ENCODE data around the gene APC2. TPM values are rescaled to one million over a fixed set of nuclear protein-coding genes. Genes with fewer than 3 reads are reported as not detected.

APC2 gene
- total RNA-seq, 1 donor from 2014 or later, result 0.47 TPM

DNA sequence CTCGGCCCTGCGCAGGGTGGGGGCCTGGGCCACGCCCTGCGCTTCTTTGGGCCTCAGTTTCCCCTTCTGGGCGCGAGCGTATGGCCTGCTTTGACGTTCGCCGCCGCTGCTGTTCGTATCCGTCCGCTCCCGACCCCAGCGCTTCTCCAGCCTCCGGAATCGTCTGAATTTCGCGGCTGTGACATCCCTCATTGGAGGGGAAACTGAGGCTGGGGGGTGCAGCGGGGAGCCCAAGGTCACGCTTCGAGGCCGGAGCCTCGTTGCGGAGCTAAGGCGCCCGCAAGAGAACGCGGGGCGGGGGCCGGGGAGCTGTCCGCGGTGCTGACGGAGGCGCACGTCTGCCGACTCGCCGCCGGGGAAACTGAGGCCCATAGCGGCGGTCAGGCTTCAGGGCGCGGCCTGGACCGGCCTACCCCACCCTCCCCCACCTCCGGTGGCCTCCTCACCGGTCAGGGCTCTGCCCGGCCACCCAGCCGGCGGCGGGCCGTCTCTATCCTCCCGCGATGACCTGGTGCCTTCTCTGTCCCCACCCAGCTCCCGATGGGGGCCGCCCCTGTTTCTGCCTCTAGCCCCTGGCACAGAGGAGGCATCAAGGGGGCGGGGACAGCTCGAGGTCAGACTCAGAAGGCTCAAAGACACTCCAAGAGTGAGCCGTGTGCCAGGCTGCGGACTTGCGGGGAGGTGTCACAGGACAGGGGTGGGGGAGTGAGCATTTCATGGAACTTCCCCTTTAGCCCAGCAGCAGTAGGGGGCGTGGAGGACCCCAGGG, 3.0 kb upstream of the APC2 start:
- no peak for DNase-seq (ENCODE audit: extremely low read depth, low read depth, low spot score)

DNA sequence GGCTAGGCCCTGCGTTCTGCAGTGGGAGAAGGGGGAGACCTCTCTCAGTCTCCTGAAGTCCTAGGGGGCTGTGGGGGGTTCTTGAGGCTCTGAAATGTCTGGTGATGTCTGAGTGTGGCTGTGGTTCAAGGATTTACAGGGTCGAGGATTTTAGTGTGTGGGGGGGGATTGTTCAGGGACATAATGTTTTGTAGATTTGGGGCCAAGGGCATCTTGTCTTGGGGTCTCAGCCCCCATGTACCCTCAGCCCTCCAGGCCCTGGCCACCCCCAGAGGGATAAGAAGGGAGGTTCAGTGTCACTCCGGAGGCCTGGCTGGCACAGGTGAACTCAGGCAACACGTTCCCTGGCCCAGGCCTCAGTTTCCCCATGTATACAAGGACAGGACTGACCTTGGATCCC, 2.4 kb upstream of the APC2 start:
- DNase-seq (ENCODE audit: extremely low read depth, low read depth, low spot score), result no peak

DNA sequence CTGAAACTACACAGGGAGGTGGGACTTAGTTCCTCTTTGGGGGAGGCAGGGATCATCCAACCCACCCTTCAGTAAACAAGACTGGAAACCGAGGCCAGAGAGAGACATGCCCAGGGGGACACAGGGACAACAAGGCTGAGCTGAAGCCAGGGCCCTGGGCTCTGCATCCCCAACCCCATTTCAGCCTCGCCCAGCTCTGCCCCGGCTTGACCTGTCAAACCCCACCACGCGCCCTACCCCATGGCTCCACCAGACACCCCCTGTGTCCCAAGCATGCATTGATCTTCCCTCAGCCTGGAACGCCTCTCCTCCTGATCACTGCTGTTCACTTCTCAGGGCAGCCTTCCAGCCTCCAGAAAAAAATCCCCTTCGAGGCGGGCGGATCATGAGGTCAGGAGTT, 2.0 kb upstream of the APC2 start:
- no peak for DNase-seq (ENCODE audit: extremely low read depth, low read depth, low spot score)

DNA sequence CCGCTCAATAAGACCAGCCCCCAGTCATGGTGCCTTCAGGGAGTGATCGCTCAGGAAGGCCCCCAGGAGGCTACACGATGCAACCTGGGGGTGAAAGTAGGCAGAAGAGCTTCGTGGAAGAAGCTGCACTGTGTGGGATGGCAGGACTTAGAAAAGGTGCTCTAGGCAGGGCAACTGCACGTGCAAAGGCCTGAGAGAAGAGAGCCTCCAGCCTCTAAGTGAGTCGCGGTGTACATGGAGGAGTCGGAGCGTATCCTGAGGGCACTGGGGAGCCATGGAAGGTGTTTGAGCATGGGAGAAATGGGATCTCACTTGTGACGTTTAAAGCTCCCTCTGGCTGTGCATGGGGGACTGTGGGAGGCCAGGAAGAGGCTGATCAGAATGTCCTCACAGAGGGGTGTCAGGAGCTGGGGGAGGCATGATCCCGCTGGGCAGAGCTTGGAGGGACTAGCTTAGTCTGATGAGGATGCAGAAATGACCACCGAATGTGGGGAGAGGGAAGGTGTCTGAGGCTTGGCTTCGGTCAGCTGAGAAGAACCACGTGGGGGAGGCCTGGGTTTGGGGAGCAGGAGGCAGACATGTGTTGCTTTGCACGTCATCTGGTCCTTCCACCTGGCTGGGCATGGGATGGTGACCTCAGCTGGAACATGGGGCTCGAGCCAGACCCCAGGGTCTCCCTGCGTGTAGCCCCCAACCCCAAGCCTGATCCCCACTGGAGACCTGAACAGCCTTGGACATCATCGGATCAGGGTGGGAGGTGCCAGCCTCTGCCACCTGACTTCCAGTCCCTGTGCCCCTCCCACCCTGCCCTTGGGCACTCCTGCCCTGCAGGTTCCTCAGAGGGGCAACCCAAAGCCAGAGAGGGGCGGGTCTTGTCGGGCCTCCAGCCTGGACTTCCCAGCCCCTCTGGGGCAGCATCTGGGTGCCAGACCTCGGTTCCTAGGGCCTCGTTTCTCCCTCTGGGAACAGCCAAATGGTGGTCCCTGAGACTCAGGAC, 1.1 kb downstream of the APC2 start:
- no peak for DNase-seq (ENCODE audit: extremely low read depth, low read depth, low spot score)

DNA sequence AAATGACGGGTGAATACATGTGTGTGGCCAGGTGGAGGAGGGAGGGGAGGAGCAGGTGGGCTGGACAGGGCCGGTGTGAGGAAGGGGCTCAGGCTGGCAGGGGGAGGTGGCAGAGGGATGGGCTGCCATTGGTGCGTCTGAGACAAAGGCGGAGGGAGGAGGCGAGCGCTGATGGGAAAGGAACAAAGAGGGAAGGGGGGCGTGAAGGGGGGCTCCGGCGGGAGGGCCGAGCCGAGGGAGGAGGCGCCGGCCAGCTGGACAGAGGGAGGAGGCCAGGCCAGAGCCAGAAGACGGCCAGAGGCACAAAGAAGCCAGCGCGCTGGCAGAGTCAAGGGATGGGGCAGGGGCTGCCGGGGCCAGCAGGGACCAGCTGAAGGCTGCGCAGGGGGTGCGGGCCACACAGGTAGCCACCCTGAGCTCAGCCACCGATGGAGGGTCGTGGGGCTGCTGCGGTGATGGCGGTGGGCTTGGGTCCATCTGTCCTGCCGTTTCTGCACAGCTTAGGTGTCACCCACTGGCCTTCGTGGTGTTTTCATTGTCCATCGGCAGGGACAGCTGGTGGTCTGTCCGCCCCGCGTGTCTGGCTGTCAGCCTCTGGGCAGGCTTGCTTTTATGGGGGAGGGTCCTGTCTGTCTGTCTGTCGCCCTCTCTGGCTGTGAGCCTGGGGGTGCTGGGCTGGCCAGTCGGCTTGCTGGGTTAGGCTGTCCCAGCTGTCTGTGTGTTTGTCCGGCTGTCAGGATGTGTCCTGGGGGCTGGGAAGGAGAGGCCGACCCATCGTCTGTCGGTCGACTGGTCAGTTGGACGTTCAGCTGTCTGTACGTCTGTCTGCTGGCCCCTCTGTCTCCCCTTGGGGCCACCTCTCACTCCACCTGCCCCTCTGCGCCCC, 2.2 kb downstream of the APC2 start:
- DNase-seq (ENCODE audit: extremely low read depth, low read depth, low spot score), result no peak

DNA sequence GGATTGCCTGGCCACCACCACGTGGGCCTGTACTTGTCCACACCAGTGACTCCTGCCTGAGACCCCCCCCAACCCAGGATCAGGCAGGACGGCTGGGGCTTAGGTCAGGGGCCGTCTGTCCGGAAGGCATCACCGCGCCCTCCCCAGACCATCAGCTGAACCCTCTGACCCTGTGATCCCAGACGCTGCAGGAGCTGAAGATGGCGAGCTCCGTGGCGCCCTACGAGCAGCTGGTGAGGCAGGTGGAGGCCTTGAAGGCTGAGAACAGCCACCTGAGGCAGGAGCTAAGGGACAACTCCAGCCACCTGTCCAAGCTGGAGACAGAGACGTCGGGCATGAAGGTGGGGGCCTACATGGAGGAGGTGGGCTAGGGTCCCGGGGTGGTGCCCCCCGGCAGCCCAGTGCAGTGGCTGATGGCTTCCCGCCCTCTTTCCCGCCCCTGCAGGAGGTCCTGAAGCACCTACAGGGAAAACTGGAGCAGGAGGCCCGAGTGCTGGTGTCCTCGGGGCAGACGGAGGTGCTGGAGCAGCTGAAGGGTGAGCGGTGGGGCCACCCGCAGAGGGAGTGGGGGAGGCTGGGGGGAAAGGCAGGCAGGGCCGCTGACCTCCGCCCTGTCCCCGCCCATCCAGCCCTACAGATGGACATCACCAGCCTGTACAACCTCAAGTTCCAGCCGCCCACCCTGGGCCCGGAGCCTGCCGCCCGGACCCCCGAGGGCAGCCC, 3.0 kb downstream of the APC2 start:
- no peak for DNase-seq (ENCODE audit: extremely low read depth, low read depth, low spot score)

DNA sequence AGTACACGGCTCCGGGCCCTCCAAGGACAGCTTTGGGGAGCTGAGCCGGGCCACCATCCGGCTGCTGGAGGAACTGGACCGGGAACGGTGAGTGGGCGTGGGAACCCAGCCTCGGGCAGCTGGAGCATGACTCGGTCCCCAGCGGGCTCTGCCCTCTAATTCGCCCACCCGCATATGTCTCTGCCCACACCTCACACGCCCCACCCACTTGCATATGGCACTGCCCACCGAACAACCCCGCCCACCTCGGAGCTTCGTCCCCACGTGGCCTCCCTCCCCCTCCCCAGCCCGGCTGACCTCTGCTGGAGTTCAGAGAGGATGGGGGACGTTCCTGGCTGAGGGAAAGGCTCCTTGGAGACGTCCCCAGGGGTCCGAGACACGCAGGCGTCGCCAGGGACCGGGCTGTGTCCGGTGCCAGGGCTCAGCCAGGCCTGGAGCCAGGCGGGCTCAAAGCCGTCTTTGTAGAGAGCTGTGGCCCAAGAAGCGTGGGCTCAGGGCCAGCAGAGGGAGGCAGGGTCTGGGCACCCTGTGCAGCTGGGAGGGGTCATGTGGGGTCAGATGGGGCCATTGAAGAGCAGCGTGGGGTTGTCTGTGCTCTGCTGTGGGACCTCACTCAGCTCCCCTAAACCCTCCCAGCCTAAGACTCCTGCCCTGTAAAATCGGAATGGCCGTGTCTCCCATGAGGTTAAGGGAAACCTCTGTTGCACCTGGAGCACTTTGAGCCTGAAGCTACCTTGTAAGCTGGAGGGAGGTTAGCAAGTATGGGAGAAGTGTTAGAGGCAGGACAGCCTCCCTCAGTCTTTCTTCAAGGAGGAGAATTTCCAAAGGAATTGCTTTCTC, 3.8 kb downstream of the APC2 start:
- DNase-seq (ENCODE audit: extremely low read depth, low read depth, low spot score), result no peak

DNA sequence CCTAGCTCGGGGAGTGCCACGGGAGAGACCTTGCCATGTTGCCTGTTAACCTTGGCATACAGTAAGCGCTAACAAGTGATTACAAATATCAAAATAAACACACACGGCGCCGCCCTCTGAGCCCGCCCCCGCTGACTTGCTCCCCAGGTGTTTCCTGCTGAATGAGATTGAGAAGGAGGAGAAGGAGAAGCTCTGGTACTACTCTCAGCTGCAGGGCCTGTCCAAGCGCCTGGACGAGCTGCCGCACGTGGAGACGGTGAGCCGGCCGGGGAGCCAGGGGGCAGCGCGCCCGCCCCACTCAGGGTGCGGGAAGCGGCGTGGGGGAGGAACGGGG, 5.0 kb downstream of the APC2 start:
- DNase-seq (ENCODE audit: extremely low read depth, low read depth, low spot score), result no peak

DNA sequence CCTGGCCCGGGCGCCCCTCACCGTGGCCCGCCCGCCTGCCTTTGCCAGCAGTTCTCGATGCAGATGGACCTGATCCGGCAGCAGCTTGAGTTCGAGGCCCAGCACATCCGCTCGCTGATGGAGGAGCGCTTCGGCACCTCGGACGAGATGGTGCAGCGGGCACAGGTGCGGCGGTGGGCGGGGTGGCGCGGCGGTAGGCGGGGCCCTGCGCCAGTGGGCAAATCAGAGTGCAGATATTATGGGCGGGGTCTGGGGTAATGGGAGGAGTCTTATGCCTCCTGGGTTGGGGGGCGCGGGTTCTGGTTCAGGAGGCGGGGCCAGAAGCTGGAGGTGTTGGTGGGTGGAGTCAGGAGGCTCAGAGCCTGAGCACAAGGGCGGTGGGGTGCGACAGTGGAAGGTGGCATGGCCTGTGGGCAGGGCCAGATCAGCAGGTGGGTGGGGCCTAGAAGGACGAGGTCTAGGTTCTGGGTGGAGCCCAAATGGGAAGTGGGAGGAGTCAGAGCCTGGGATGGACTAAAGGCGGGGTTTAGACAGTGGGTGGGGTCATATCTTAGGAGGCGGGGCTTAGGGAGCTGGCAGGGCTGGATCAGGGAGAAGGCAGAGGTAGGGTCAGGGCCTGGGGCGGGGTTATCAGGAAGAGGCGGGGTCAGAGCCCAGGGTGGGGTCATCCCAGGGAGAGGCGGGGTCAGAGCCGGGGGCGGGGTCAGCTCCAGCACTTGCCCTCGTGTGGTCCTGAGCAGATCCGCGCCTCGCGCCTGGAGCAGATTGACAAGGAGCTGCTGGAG, 5.6 kb downstream of the APC2 start:
- no peak for DNase-seq (ENCODE audit: extremely low read depth, low read depth, low spot score)

DNA sequence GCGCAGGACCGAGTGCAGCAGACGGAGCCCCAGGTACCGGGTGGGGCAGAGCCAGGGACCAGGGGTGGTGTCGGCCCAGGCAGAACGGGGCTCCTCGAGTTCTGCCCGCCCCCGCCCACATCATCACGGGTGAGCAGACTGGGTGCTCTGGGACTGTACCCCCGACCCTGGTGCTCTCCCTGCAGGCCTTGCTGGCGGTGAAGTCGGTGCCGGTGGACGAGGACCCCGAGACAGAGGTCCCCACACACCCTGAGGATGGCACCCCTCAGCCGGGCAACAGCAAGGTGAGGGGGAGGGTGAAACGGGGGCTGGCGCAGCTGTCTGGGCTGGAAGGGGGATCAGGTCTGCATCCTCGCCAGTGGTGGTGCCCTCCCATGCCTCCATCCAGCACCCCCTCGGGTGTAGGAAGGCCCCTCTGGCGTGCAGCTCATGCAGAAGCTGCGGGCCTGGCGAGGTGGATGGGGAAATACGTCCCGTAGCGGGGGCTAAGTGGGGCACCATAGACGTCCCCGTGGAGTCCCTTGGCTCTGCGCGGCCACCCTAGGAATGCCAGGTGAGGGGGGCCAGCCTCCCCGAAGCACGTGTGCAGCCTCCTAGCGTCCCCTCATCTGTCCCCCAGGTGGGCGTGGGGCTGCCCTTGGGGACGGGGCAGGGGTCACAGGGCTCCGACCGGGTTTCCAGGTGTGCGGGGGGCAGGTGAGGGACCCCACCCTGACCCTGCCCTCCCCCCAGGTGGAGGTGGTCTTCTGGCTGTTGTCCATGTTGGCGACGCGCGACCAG, 6.4 kb downstream of the APC2 start:
- no peak for DNase-seq (ENCODE audit: extremely low read depth, low read depth, low spot score)

DNA sequence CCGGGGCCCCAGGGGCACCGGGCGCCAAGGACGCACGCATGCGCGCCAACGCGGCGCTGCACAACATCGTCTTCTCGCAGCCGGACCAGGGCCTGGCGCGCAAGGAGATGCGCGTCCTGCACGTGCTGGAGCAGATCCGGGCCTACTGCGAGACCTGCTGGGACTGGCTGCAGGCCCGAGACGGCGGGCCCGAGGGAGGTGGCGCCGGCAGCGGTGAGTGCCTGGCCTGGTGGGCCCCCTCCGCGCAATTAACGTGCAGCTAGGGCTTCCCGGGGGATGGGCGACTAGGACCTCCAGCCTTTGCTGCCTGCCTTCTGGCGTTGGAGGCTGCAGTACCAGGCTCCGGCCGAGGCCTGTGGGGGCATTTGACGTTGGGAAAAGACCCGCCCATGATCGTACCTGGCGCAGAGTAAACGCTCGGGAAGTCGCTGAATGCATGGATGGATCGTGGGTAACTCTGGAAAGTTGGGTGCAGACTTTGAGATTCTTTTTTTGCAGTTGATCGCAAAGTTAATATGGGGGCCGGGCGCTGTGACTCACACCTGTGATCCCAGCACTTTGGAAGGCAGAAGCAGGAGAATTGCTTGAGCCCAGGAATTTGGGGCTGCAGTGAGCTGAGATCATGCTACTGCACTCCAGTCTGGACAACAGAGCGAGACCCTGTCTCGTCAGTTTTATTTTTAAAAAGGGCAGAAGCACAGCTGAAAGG, 7.3 kb downstream of the APC2 start:
- DNase-seq (ENCODE audit: extremely low read depth, low read depth, low spot score), result no peak

DNA sequence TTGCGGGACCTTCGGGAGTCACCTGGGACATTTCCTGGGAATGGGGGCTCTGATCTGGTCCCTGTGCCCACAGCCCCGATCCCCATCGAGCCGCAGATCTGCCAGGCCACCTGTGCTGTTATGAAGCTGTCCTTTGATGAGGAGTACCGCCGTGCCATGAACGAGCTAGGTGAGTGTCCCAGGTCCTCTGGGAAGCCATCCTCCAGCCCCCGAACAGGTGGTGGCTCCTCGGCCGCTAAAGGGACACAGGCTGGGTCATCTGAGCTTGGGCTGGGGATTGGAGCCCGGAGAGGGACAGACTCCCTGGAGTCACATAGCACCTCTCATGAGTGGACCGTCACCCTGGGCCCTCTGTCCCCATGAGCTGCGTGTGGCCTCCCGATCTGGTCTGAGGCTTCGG, 8.0 kb downstream of the APC2 start:
- DNase-seq (ENCODE audit: extremely low read depth, low read depth, low spot score), result no peak

DNA sequence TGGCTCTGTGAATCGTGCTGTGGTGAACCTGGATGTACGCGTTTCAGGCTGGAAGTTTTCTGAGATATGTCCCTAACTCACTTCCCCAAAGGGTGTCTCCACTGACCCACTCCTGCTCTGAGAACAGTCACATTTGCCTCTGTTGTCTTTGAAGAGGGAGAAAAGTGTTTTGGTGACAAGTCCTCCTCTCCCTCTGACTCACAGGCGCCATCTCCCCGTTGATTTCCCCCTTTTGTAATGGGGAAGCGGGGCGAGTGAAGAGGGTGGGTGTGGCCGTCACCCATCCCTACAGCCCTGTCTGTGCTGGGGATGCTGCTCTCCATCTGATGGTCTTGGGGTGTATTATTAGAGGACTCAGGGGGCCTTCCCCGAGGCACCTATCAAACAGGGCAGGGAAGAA, 9.6 kb downstream of the APC2 start:
- no peak for DNase-seq (ENCODE audit: extremely low read depth, low read depth, low spot score)

DNA sequence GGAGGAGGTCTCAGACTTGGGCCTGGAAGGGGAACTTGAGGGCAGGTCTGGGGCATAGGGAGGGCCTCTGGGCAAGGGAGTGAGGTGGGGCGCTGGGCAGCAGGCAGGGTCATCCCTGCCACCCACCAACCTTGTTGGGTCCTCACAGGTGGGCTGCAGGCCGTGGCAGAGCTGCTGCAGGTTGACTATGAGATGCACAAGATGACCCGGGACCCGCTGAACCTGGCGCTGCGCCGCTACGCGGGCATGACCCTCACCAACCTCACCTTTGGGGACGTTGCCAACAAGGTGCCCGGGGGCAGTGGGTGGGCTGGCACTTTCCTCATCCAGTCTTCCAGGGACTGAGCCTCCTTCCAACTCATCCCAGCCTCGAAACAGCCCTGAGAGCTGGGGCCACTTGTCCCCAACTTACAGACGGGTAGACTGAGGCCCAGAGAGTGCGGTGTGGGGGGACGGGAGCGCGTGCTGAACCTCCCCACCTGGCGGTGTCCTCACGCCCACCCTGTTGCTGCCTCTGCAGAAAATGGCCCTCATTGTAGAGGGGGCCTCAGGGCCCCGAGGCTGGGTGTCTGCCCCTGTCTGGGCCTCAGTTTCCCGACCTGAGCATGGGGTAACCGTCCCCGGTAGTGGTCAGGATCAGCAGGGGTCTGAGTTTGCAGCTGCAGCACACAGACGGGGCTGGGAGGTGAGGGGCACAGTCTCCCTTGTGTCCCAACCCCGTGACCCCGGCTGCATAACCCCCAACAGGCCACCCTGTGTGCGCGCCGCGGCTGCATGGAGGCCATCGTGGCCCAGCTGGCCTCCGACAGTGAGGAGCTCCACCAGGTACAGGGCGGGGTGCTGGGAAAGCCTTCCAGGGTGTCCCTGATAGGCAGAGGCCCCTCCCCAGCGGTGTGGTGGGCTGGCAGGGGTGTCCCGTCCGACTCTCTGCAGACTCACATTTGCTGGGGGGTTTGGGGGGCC, 10.4 kb downstream of the APC2 start:
- DNase-seq (ENCODE audit: extremely low read depth, low read depth, low spot score), result no peak

DNA sequence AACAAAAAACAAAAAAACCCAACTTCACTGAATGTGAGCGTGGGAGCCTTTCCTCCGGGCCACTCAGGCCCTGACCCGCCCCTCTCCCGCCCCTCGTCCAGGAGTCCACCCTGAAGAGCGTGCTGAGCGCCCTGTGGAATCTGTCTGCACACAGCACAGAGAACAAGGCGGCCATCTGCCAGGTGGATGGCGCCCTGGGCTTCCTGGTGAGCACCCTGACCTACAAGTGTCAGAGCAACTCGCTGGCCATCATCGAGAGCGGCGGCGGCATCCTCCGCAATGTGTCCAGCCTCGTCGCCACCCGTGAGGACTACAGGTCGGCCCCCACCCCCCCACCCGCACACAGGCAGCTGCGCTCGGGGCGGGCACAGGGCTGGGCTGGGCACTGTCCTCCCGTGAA, 11.9 kb downstream of the APC2 start:
- no peak for DNase-seq (ENCODE audit: extremely low read depth, low read depth, low spot score)

Data from glomerular endothelial cell (primary cell).